H9 (cell line): ENCODE measurements around the gene CHEK1. TPM values are rescaled to one million over a fixed set of nuclear protein-coding genes. Genes with fewer than 3 reads are reported as not detected.

Source experiments
- DNase-seq: peaks from one replicate; pipeline ENCODE4 v3.0.0-alpha.2; 2017
- H2AFZ ChIP-seq: one replicate; pipeline ENCODE4 v1.6.1; 2013; ENCODE audit warnings: mild to moderate bottlenecking, low read length, control low read depth, moderate library complexity
- H2AK5ac ChIP-seq: 2 replicates; pipeline ENCODE4 v1.6.1; 2013; ENCODE audit warnings: low read length, control low read depth, mixed read lengths; ENCODE audit not compliant: insufficient read length
- H2BK120ac ChIP-seq: one replicate; pipeline ENCODE4 v1.6.1; 2013; ENCODE audit warnings: low read depth, mild to moderate bottlenecking, low read length, control low read depth, inconsistent platforms; ENCODE audit not compliant: poor library complexity, severe bottlenecking
- H2BK12ac ChIP-seq: 2 replicates; pipeline ENCODE4 v1.6.1; 2013; ENCODE audit warnings: low read length, control low read depth, mixed read lengths, low read depth; ENCODE audit not compliant: insufficient read length
- H2BK15ac ChIP-seq: 2 replicates; pipeline ENCODE4 v1.6.1; 2013; ENCODE audit warnings: low read depth, low read length, control low read depth
- H2BK20ac ChIP-seq: one replicate; pipeline ENCODE4 v1.6.1; 2013; ENCODE audit warnings: low read depth, mild to moderate bottlenecking, low read length, control low read depth, inconsistent platforms; ENCODE audit not compliant: poor library complexity, severe bottlenecking
- H2BK5ac ChIP-seq: 2 replicates; pipeline ENCODE4 v1.6.1; 2013; ENCODE audit warnings: low read length, control low read depth, mixed read lengths; ENCODE audit not compliant: insufficient read length
- H3K14ac ChIP-seq: 2 replicates; pipeline ENCODE4 v1.6.1; 2013; ENCODE audit warnings: low read length, control low read depth; ENCODE audit not compliant: insufficient read depth
- H3K18ac ChIP-seq: 2 replicates; pipeline ENCODE4 v1.6.1; 2013; ENCODE audit warnings: low read depth, mild to moderate bottlenecking, mixed read lengths, low read length, control low read depth; ENCODE audit not compliant: insufficient read length
- H3K23ac ChIP-seq: 2 replicates; pipeline ENCODE4 v1.6.1; 2013; ENCODE audit warnings: low read length, control low read depth, mixed read lengths, low read depth; ENCODE audit not compliant: insufficient read length
- H3K23me2 ChIP-seq: 2 replicates; pipeline ENCODE4 v1.6.1; 2013; ENCODE audit warnings: low read depth, mild to moderate bottlenecking, mixed read lengths, low read length, control low read depth; ENCODE audit not compliant: insufficient read length, poor library complexity, severe bottlenecking
- H3K27ac ChIP-seq: 2 replicates; pipeline ENCODE4 v1.5.1; 2013; ENCODE audit warnings: low read length, control low read depth, mixed read lengths, low read depth; ENCODE audit not compliant: insufficient read length
- H3K27me3 ChIP-seq: 2 replicates; pipeline ENCODE4 v1.6.1; 2013; ENCODE audit warnings: low read length, control low read depth, inconsistent platforms; ENCODE audit not compliant: insufficient read depth
- H3K4ac ChIP-seq: 2 replicates; pipeline ENCODE4 v1.6.1; 2013; ENCODE audit warnings: low read depth, mild to moderate bottlenecking, control low read depth, inconsistent platforms, low read length, moderate library complexity
- H3K4me1 ChIP-seq: 2 replicates; pipeline ENCODE4 v1.6.1; 2013; ENCODE audit warnings: low read length, control low read depth, inconsistent platforms; ENCODE audit not compliant: insufficient read depth
- H3K4me2 ChIP-seq: 2 replicates; pipeline ENCODE4 v1.6.1; 2013; ENCODE audit warnings: low read length, control low read depth, mixed read lengths; ENCODE audit not compliant: insufficient read length, insufficient read depth
- H3K56ac ChIP-seq: 2 replicates; pipeline ENCODE4 v1.6.1; 2013; ENCODE audit warnings: low read depth, mild to moderate bottlenecking, mixed read lengths, low read length, control low read depth; ENCODE audit not compliant: insufficient read length
- H3K79me1 ChIP-seq: 2 replicates; pipeline ENCODE4 v1.6.1; 2013; ENCODE audit warnings: low read depth, mild to moderate bottlenecking, moderate library complexity, low read length, control low read depth, inconsistent platforms; ENCODE audit not compliant: insufficient read depth, poor library complexity, severe bottlenecking
- H3K79me2 ChIP-seq: 2 replicates; pipeline ENCODE4 v1.6.1; 2013; ENCODE audit warnings: low read length, control low read depth, inconsistent platforms; ENCODE audit not compliant: insufficient read depth
- H3K9ac ChIP-seq: 2 replicates; pipeline ENCODE4 v1.6.1; 2013; ENCODE audit warnings: low read length, control low read depth, mixed read lengths; ENCODE audit not compliant: insufficient read length; ENCODE audit errors: extremely low read depth
- H3K9me3 ChIP-seq: one replicate; pipeline ENCODE4 v1.6.1; 2013; ENCODE audit warnings: low read depth, low read length, inconsistent platforms; ENCODE audit not compliant: control insufficient read depth
- H3T11ph ChIP-seq: one replicate; pipeline ENCODE4 v1.6.1; 2013; ENCODE audit warnings: mild to moderate bottlenecking, low read length, control low read depth, inconsistent platforms
- H4K20me1 ChIP-seq: one replicate; pipeline ENCODE4 v1.6.1; 2013; ENCODE audit not compliant: control insufficient read depth, insufficient read length, insufficient read depth
- H4K5ac ChIP-seq: 2 replicates; pipeline ENCODE4 v1.6.1; 2013; ENCODE audit warnings: low read depth, mild to moderate bottlenecking, mixed read lengths, low read length, control low read depth; ENCODE audit not compliant: insufficient read length
- H4K8ac ChIP-seq: replicated peaks from 2 replicates; pipeline ENCODE4 v1.6.1; 2013; ENCODE audit warnings: low read length, control low read depth, mixed read lengths, low read depth; ENCODE audit not compliant: insufficient read length
- H4K91ac ChIP-seq: 2 replicates; pipeline ENCODE4 v1.6.1; 2013; ENCODE audit warnings: low read depth, mild to moderate bottlenecking, moderate library complexity, mixed read lengths, low read length, control low read depth; ENCODE audit not compliant: insufficient read length
- H3K27ac Mint-ChIP-seq, 3 experiments: 2 replicates in 2 of 3; 3 replicates in 1 of 3; pipeline ENCODE4 v1.8.0; 2020 to 2021; ENCODE audit warnings: mixed read lengths in 3 of 3, mild to moderate bottlenecking in 1 of 3, moderate library complexity in 1 of 3
- H3K27me3 Mint-ChIP-seq: 2 replicates; pipeline ENCODE4 v1.8.0; 2021; ENCODE audit warnings: low read depth, mild to moderate bottlenecking, moderate library complexity, mixed read lengths
- H3K36me3 Mint-ChIP-seq, 3 experiments: 2 replicates in 2 of 3; 3 replicates in 1 of 3; pipeline ENCODE4 v1.8.0; 2020 to 2021; ENCODE audit warnings: low read depth in 3 of 3, mixed read lengths in 3 of 3; ENCODE audit not compliant: insufficient read depth in 1 of 3
- H3K4me1 Mint-ChIP-seq, 2 experiments: 2 replicates each; pipeline ENCODE4 v1.8.0; 2020; ENCODE audit warnings: mixed read lengths in 2 of 2
- H3K4me3 Mint-ChIP-seq, 2 experiments: 2 replicates in 1 of 2; 3 replicates in 1 of 2; pipeline ENCODE4 v1.8.0; 2020 to 2021; ENCODE audit warnings: mild to moderate bottlenecking in 2 of 2, mixed read lengths in 2 of 2, moderate library complexity in 1 of 2
- H3K9me3 Mint-ChIP-seq, 2 experiments: 2 replicates in 1 of 2; 3 replicates in 1 of 2; pipeline ENCODE4 v1.8.0; 2020; ENCODE audit warnings: mild to moderate bottlenecking in 2 of 2, mixed read lengths in 2 of 2, moderate library complexity in 1 of 2
- CTCF ChIP-seq: fragments of 200-600 bp; sonication (generic); conservative IDR thresholded peaks from 3 replicates; pipeline ENCODE4 v1.8.0; 2021; ENCODE audit warnings: antibody characterized with exemption, mild to moderate bottlenecking
- whole genome bisulfite sequencing: extraction: QIAGEN DNeasy Blood & Tissue Kit; methylation state at CpG from one replicate; pipeline ENCODE4 v1.1.7; 2013; ENCODE audit warnings: missing lambda C conversion rate, low lambda C conversion rate, mixed read lengths; ENCODE audit not compliant: insufficient read length; ENCODE audit errors: extremely low coverage; 5-methylcytosine and 5-hydroxymethylcytosine counted together
- total RNA-seq: library from RNA; stranded (reverse); gene quantifications from 2 replicates; pipeline ENCODE4 v1.2.1, GENCODE V29; 2021

CHEK1 gene
- total RNA-seq, 1 experiment from 2014 or later: 126 TPM

GRCh38 chr11:125688066-125688465 lies 63.1 kb downstream of the CHEK1 start:
- H3K4me1 Mint-ChIP-seq: peaks cover 16 to 20% of the 10 kb centered on the region in 2 experiments
- H3K4me3 Mint-ChIP-seq: no peak overlapping the region
- no peak overlapping the region for H3K27ac ChIP-seq
- H2AFZ ChIP-seq: no peak overlapping the region
- no peak overlapping the region for H2BK5ac ChIP-seq
- no CpG with 5 or more reads among the region's 11 CpGs for WGBS
- H2BK15ac ChIP-seq: no peak overlapping the region
- DNase-seq: no peak
- H2BK12ac ChIP-seq: no peak overlapping the region
- H4K5ac ChIP-seq: no peak overlapping the region
- H4K20me1 ChIP-seq: no peaks in the 10 kb centered on the region
- H3K27me3 Mint-ChIP-seq: no peaks in the 10 kb centered on the region
- peaks cover 6 to 15% of the 10 kb centered on the region in 2 experiments; a peak in 3 of 5 replicates for H3K9me3 Mint-ChIP-seq
- no peaks in the 10 kb centered on the region for H3K4me1 ChIP-seq
- no peak overlapping the region for H2BK20ac ChIP-seq
- H3K18ac ChIP-seq: no peak overlapping the region
- no peaks in the 10 kb centered on the region for H3K79me2 ChIP-seq
- no peak overlapping the region for H2AK5ac ChIP-seq
- H3K23ac ChIP-seq: no peak overlapping the region
- no peaks in the 10 kb centered on the region for H3K79me1 ChIP-seq
- H3T11ph ChIP-seq: no peak overlapping the region
- no peaks in the 10 kb centered on the region for H3K23me2 ChIP-seq
- no peak overlapping the region for H4K91ac ChIP-seq
- H3K56ac ChIP-seq: no peak overlapping the region
- no peak overlapping the region for H3K14ac ChIP-seq
- H3K9me3 ChIP-seq: no peaks in the 10 kb centered on the region
- H3K4me2 ChIP-seq: no peak overlapping the region
- peaks cover 20 to 32% (median 26%) of the 10 kb centered on the region in 3 experiments for H3K36me3 Mint-ChIP-seq
- H3K4ac ChIP-seq: no peak overlapping the region
- no peak overlapping the region for H2BK120ac ChIP-seq
- no peak for TF ChIP-seq CTCF
- H3K9ac ChIP-seq: no peak overlapping the region
- no peak overlapping the region for H4K8ac ChIP-seq
- H3K27me3 ChIP-seq: no peaks in the 10 kb centered on the region
- no peak overlapping the region for H3K27ac Mint-ChIP-seq
